ENCODE results near the gene TMEM266. TPM values are rescaled to one million over a fixed set of nuclear protein-coding genes. Genes with fewer than 3 reads are reported as not detected.

TMEM266 gene
- total and polyA plus RNA-seq, 2 experiments from 2014 or later, result 0.39 to 1.9 TPM

DNA sequence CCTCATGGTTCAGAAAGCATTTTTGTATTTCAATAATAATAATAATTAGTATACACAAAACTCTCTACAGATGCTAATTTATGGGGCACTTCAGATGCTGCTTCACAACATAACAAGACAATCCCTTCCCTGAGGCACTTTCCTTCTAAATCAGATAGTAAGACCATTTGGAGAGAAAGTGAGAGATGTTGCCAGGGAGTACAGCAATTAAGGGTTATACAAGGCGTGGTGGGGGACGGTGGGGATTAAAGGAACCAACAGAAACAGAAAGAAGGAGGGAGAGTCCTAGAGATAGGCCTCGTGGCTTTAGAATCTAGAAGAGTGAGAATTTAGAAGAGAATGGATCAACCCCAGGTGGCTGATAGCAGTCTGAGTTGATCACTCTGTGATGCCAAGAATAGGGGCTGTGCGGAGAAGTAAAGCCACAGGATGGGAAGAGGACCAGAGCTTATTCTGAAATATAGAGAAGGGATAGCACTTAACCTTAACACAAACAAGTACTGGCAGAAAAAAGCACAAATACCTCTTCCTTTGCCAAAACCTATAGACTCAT lies 174.6 kb downstream of the TMEM266 start:
- peaks cover 2% of the 10 kb centered on the region for H3K79me2 ChIP-seq
- H3K4me3 ChIP-seq, result no peak overlapping the region
- TF ChIP-seq EZH2phosphoT487 (IDR thresholded peaks at IDR 0.05; ENCODE audit: low read depth, severe bottlenecking, unreplicated experiment) (no peak), EZH2 (IDR thresholded peaks at IDR 0.05; ENCODE audit: borderline replicate concordance) (no peak)
- TF ChIP-seq, protein P1, sequence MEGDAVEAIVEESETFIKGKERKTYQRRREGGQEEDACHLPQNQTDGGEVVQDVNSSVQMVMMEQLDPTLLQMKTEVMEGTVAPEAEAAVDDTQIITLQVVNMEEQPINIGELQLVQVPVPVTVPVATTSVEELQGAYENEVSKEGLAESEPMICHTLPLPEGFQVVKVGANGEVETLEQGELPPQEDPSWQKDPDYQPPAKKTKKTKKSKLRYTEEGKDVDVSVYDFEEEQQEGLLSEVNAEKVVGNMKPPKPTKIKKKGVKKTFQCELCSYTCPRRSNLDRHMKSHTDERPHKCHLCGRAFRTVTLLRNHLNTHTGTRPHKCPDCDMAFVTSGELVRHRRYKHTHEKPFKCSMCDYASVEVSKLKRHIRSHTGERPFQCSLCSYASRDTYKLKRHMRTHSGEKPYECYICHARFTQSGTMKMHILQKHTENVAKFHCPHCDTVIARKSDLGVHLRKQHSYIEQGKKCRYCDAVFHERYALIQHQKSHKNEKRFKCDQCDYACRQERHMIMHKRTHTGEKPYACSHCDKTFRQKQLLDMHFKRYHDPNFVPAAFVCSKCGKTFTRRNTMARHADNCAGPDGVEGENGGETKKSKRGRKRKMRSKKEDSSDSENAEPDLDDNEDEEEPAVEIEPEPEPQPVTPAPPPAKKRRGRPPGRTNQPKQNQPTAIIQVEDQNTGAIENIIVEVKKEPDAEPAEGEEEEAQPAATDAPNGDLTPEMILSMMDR (IDR thresholded peaks at IDR 0.05; ENCODE audit: poor library complexity), result no peak
- H3K4me2 ChIP-seq, result no peak overlapping the region
- no peak for DNase-seq (ENCODE audit: low spot score)
- H3K9me2 ChIP-seq (replicated peaks; ENCODE audit: insufficient read depth), result no peaks in the 10 kb centered on the region
- H3K27me3 ChIP-seq, result no peaks in the 10 kb centered on the region
- H3K36me3 ChIP-seq (replicated peaks; ENCODE audit: insufficient read depth, low read depth), result no peaks in the 10 kb centered on the region
- no peaks in the 10 kb centered on the region for H3K9me3 ChIP-seq (ENCODE audit: low read depth)
- peaks cover under 1% of the 10 kb centered on the region for H3K4me1 ChIP-seq (ENCODE audit: insufficient read depth)
- WGBS (ENCODE audit: low lambda C conversion rate, missing lambda C conversion rate), result 47% methylated on average over 4 of the region's 4 CpGs
- no peak overlapping the region for H2AFZ ChIP-seq
- H4K20me1 ChIP-seq (ENCODE audit: insufficient read depth, poor library complexity, severe bottlenecking), result no peaks in the 10 kb centered on the region
- no peak overlapping the region for H3K27ac ChIP-seq

DNA sequence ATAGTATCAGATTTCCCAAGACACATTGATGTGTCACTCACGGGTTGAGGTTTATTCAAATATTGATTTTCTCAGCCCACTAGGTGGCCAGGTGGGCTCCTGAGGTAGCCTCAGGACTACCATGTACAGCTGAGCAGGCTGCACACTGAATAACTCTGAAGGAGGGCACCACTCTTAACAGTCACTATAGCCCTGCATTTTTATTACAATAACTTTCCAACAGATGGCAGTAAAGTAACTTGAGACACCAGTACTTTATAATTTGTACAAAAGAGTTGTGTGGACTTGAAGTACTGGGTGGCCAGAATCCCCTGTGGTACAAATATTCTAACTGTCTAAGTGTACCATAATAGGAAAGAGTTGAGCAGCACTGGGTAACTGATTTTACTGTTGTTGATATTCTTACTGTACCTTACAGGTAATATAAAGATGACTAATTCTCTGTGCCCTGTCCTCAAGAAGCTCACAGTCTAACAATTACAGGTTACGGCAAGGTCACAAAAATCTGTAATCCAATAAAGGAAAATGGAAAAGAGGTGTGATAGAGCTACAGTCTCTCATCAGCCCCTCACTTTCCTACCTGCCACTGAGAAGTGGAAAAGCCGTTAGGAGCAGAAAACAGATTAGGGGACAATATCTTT lies 175.5 kb downstream of the TMEM266 start:
- Histone ChIP-seq H3K4me3 (no peak overlapping the region), H3K9me3 (ENCODE audit: low read depth) (no peaks in the 10 kb centered on the region), H3K79me2 (peaks cover 2% of the 10 kb centered on the region), H3K27me3 (no peaks in the 10 kb centered on the region), H3K36me3 (replicated peaks; ENCODE audit: insufficient read depth, low read depth) (no peaks in the 10 kb centered on the region), H3K4me2 (no peak overlapping the region), H3K9me2 (replicated peaks; ENCODE audit: insufficient read depth) (no peaks in the 10 kb centered on the region), H4K20me1 (ENCODE audit: insufficient read depth, poor library complexity, severe bottlenecking) (no peaks in the 10 kb centered on the region), H2AFZ (no peak overlapping the region), H3K27ac (no peak overlapping the region), H3K4me1 (ENCODE audit: insufficient read depth) (peaks cover 4% of the 10 kb centered on the region)
- TF ChIP-seq EZH2phosphoT487 (IDR thresholded peaks at IDR 0.05; ENCODE audit: low read depth, severe bottlenecking, unreplicated experiment), result no peak
- TF ChIP-seq, protein P1 (IDR thresholded peaks at IDR 0.05; ENCODE audit: poor library complexity), result peak; percentile 54
- 71% methylated on average over 3 of the region's 3 CpGs for WGBS (ENCODE audit: low lambda C conversion rate, missing lambda C conversion rate)
- DNase-seq (ENCODE audit: low spot score), result peak; percentile 34

- H3K4me2 ChIP-seq, result no peak overlapping the region
- TF ChIP-seq EZH2phosphoT487 (IDR thresholded peaks at IDR 0.05; ENCODE audit: low read depth, severe bottlenecking, unreplicated experiment) (no peak), EZH2 (IDR thresholded peaks at IDR 0.05; ENCODE audit: borderline replicate concordance) (no peak)
- TF ChIP-seq, protein P1 (IDR thresholded peaks at IDR 0.05; ENCODE audit: poor library complexity), result no peak
- DNase-seq (ENCODE audit: low spot score), result no peak
- H3K27ac ChIP-seq, result no peak overlapping the region
- WGBS (ENCODE audit: low lambda C conversion rate, missing lambda C conversion rate), result 61% methylated on average over 2 of the region's 2 CpGs
- H3K9me3 ChIP-seq (ENCODE audit: low read depth), result no peaks in the 10 kb centered on the region
- H3K9me2 ChIP-seq (replicated peaks; ENCODE audit: insufficient read depth), result no peaks in the 10 kb centered on the region
- no peaks in the 10 kb centered on the region for H3K36me3 ChIP-seq (replicated peaks; ENCODE audit: insufficient read depth, low read depth)
- H4K20me1 ChIP-seq (ENCODE audit: insufficient read depth, poor library complexity, severe bottlenecking), result no peaks in the 10 kb centered on the region
- H3K4me3 ChIP-seq, result no peak overlapping the region
- peaks cover 4% of the 10 kb centered on the region for H3K4me1 ChIP-seq (ENCODE audit: insufficient read depth)
- H3K27me3 ChIP-seq, result no peaks in the 10 kb centered on the region
- H2AFZ ChIP-seq, result no peak overlapping the region
- peaks cover 2% of the 10 kb centered on the region for H3K79me2 ChIP-seq
Observed at GRCh38 chr15:76236350-76236749, 176.6 kb downstream of the TMEM266 start.

All from hepatocyte (in vitro differentiated cells).